Uterus (tissue), 4 donors: Measurements from ENCODE around the gene FIGN. TPM values are rescaled to one million over a fixed set of nuclear protein-coding genes. Genes with fewer than 3 reads are reported as not detected.

Source experiments
- DNase-seq, 2 donors: peaks; one replicate each; pipeline ENCODE4 v3.0.0-alpha.2; 2019 to 2020
- H3K27ac ChIP-seq, 2 donors: fragments of 200-600 bp; sonication (generic); 1 replicate in 1 of 2; 2 replicates in 1 of 2; pipeline ENCODE4 v1.5.1; 2016 to 2018
- H3K27me3 ChIP-seq, 2 donors: fragments of 200-600 bp; sonication (generic); one replicate each; pipeline ENCODE4 v1.5.1; 2018 to 2019; ENCODE audit warnings: control low read depth in 1 of 2
- H3K36me3 ChIP-seq, 2 donors: fragments of 200-600 bp; sonication (generic); one replicate each; pipeline ENCODE4 v1.5.1; 2019; ENCODE audit warnings: control low read depth in 1 of 2
- H3K4me1 ChIP-seq, 2 donors: fragments of 200-600 bp; sonication (generic); one replicate each; pipeline ENCODE4 v1.5.1; 2018 to 2019; ENCODE audit warnings: control low read depth in 1 of 2
- H3K4me3 ChIP-seq, 2 donors: fragments of 200-600 bp; sonication (generic); 1 replicate in 1 of 2; 2 replicates in 1 of 2; pipeline ENCODE4 v1.5.1; 2018 to 2019; ENCODE audit warnings: mild to moderate bottlenecking in 1 of 2
- H3K9me3 ChIP-seq, 2 donors: fragments of 200-600 bp; sonication (generic); one replicate each; pipeline ENCODE4 v1.5.1; 2019; ENCODE audit warnings: control low read depth in 1 of 2
- CTCF ChIP-seq, 4 experiments: fragments of 200-600 bp in 2 of 4; fragments of 450-650 bp in 2 of 4; sonication (generic) in 2 of 4; IDR thresholded peaks; one replicate each; pipeline ENCODE4 v1.5.1; 2016 to 2019; ENCODE audit warnings: antibody characterized with exemption in 4 of 4, mild to moderate bottlenecking in 2 of 4, moderate library complexity in 1 of 4
- POLR2A ChIP-seq, 2 donors: fragments of 450-650 bp; IDR thresholded peaks; one replicate each; pipeline ENCODE4 v1.6.1; 2016; ENCODE audit warnings: antibody characterized with exemption in 2 of 2, mild to moderate bottlenecking in 1 of 2, moderate library complexity in 1 of 2
- intact Hi-C: fragments of 100-400 bp; cut with DNase I; formaldehyde crosslinking; loops from one replicate; pipeline ENCODE4 v1.15.1; 2023; ENCODE audit warnings: low total_unique reads
- total RNA-seq, 4 donors: library from RNA; depleted of rRNA in 3 of 4; stranded (reverse); fragments of >200 nt in 3 of 4; gene quantifications; one replicate each; pipeline versions ENCODE4 v1.1.0 to v1.2.4, GENCODE V29; 2014 to 2023
- donor health status: DM: yes; HTN: yes; CAD: no.

The FIGN gene
- 1 to 10 TPM; 1.8 to 9.8 (median 4.6) TPM for total RNA-seq

GRCh38 chr2:163735685-163736432, at the start of gene FIGN:
FIGN (minus strand) TSS chr2:163736008; CDS start chr2:163734927, 1,081 bp downstream.
- peak within 1 kb of the TSS; percentile 87 to 92 for H3K27ac ChIP-seq
- H3K4me3 ChIP-seq = peak within 1 kb of the TSS; percentile 46 to 78
- no peaks in the 10 kb centered on the region for H3K9me3 ChIP-seq
- H3K4me1 ChIP-seq = no peaks in the 10 kb centered on the region
- no peaks in the 10 kb centered on the region for H3K27me3 ChIP-seq
- TF ChIP-seq POLR2A (IDR thresholded peaks at IDR 0.05) (peak; percentile 28 to 53), CTCF (IDR thresholded peaks at IDR 0.05) (no peak)
- peak; percentile 66 to 76 for DNase-seq
- no peaks in the 10 kb centered on the region for H3K36me3 ChIP-seq
- intact Hi-C loops = no loop called here

GRCh38 chr2:163785162-163785561, 49.4 kb upstream of the FIGN start:
- TF ChIP-seq POLR2A (IDR thresholded peaks at IDR 0.05) (no peak), CTCF (IDR thresholded peaks at IDR 0.05) (no peak)
- Histone ChIP-seq H3K27me3 (no peaks in the 10 kb centered on the region), H3K36me3 (no peaks in the 10 kb centered on the region), H3K4me1 (no peaks in the 10 kb centered on the region), H3K27ac (no peak overlapping the region), H3K9me3 (no peaks in the 10 kb centered on the region), H3K4me3 (no peak overlapping the region)
- intact Hi-C loops = no loop called here
- DNase-seq = no peak

GRCh38 chr2:163779970-163780597, 44.3 kb upstream of the FIGN start:
- no peaks in the 10 kb centered on the region for H3K36me3 ChIP-seq
- TF ChIP-seq POLR2A (IDR thresholded peaks at IDR 0.05) (no peak), CTCF (IDR thresholded peaks at IDR 0.05) (no peak)
- no peak for DNase-seq
- H3K4me1 ChIP-seq = no peaks in the 10 kb centered on the region
- intact Hi-C loops = no loop called here
- no peak overlapping the region for H3K27ac ChIP-seq
- no peaks in the 10 kb centered on the region for H3K9me3 ChIP-seq
- no peaks in the 10 kb centered on the region for H3K27me3 ChIP-seq
- no peak overlapping the region for H3K4me3 ChIP-seq

GRCh38 chr2:163778045-163778781, 42.4 kb upstream of the FIGN start:
- intact Hi-C loops = no loop called here
- DNase-seq = no peak
- Histone ChIP-seq H3K36me3 (no peaks in the 10 kb centered on the region), H3K4me3 (no peak overlapping the region), H3K27ac (no peak overlapping the region), H3K9me3 (no peaks in the 10 kb centered on the region), H3K27me3 (no peaks in the 10 kb centered on the region), H3K4me1 (no peaks in the 10 kb centered on the region)
- TF ChIP-seq POLR2A (IDR thresholded peaks at IDR 0.05) (no peak), CTCF (IDR thresholded peaks at IDR 0.05) (no peak)

GRCh38 chr2:163775304-163775703, 39.5 kb upstream of the FIGN start:
- TF ChIP-seq POLR2A (IDR thresholded peaks at IDR 0.05) = no peak
- TF ChIP-seq CTCF (IDR thresholded peaks at IDR 0.05) = no peak
- intact Hi-C loops = no loop called here
- DNase-seq = no peak

More at GRCh38 chr2:163775304-163775703, 39.5 kb upstream of the FIGN start:
- Histone ChIP-seq H3K27me3 (no peaks in the 10 kb centered on the region), H3K9me3 (no peaks in the 10 kb centered on the region), H3K4me1 (no peaks in the 10 kb centered on the region), H3K36me3 (no peaks in the 10 kb centered on the region), H3K27ac (no peak overlapping the region), H3K4me3 (no peak overlapping the region)
